Upper lobe of right lung (tissue), 1 donor: ENCODE measurements around the gene PLEKHA7. TPM values are rescaled to one million over a fixed set of nuclear protein-coding genes. Genes with fewer than 3 reads are reported as not detected.

ENCODE experiments used
- ATAC-seq: fragments of 200-7000 bp; cut with Tn5 transposase; one replicate; pipeline ENCODE4 v1.9.1; 2020; ENCODE audit warnings: mild to moderate bottlenecking, moderate library complexity
- DNase-seq: peaks from one replicate; pipeline ENCODE4 v3.0.0-alpha.2; 2020
- H3K27ac ChIP-seq: fragments of 200-600 bp; one replicate; pipeline ENCODE4 v1.8.0; 2022
- H3K27me3 ChIP-seq: fragments of 200-600 bp; one replicate; pipeline ENCODE4 v1.8.0; 2022; ENCODE audit warnings: mild to moderate bottlenecking
- H3K36me3 ChIP-seq: fragments of 200-600 bp; one replicate; pipeline ENCODE4 v1.8.0; 2022
- H3K4me1 ChIP-seq: fragments of 200-600 bp; one replicate; pipeline ENCODE4 v1.8.0; 2022
- H3K4me3 ChIP-seq: fragments of 200-600 bp; one replicate; pipeline ENCODE4 v1.8.0; 2022; ENCODE audit warnings: mild to moderate bottlenecking
- H3K9me3 ChIP-seq: fragments of 200-600 bp; one replicate; pipeline ENCODE4 v1.8.0; 2022
- intact Hi-C: fragments of 100-400 bp; cut with DNase I; formaldehyde crosslinking; loops from one replicate; pipeline ENCODE4 v1.11.0; 2022
- total RNA-seq: library from RNA; stranded (reverse); fragmentation: NEBNext Ultra II Directional; extraction: Animal tissue kit (Norgen Biotek cat#: 25700); gene quantifications from one replicate; pipeline ENCODE4 v1.2.1, GENCODE V29; 2021
- TF ChIP-seq, protein P1 (sequence below): fragments of 200-600 bp; IDR thresholded peaks from one replicate; pipeline ENCODE4 v1.8.0; 2022; ENCODE audit warnings: antibody characterized with exemption
- donor health status: DM: no; HTN: yes; CAD: no; lungs with severe emphysema.

PLEKHA7 gene
- total RNA-seq, 1 donor from 2014 or later: 43.6 TPM

DNA sequence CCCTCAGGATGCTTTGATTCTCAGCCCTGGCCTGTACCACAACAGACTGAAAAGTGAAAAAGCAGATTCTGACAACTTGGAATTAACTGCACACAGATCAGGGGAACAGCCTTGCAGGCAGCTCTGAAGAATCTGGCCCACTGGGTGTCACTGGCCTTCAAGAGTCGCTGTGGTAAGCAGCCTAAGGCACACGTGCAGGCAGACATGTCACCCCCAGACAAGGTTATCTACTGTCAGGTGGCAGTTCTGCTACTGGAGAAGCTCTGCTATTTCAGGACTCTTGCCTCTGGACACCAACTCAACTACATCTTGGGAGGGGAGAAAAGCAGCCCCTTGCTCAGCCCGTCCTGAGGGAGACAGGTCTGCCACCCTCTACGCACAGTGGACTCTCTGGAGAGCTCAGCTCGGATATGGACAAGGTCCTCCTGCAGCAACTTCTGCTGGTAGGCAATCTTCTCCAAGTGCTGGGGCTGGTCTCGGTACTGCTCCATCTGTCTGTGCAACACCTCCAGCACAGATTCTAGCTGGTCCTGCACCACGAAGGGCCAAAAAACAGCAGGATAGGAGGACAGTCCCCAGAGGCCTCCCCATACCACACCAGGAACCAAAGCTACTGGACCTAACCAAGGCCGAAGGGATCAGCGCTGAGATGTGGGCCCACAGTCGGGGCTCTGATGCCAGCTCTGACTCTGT lies 212.8 kb downstream of the PLEKHA7 start:
- intact Hi-C loops: no loop called here
- no peak overlapping the region for H3K4me3 ChIP-seq
- DNase-seq (no peak), ATAC-seq (no peak)
- TF ChIP-seq, protein P1, sequence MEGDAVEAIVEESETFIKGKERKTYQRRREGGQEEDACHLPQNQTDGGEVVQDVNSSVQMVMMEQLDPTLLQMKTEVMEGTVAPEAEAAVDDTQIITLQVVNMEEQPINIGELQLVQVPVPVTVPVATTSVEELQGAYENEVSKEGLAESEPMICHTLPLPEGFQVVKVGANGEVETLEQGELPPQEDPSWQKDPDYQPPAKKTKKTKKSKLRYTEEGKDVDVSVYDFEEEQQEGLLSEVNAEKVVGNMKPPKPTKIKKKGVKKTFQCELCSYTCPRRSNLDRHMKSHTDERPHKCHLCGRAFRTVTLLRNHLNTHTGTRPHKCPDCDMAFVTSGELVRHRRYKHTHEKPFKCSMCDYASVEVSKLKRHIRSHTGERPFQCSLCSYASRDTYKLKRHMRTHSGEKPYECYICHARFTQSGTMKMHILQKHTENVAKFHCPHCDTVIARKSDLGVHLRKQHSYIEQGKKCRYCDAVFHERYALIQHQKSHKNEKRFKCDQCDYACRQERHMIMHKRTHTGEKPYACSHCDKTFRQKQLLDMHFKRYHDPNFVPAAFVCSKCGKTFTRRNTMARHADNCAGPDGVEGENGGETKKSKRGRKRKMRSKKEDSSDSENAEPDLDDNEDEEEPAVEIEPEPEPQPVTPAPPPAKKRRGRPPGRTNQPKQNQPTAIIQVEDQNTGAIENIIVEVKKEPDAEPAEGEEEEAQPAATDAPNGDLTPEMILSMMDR: no peak
- H3K4me1 ChIP-seq: peaks cover 14% of the 10 kb centered on the region
- H3K36me3 ChIP-seq: no peaks in the 10 kb centered on the region
- H3K27me3 ChIP-seq: no peaks in the 10 kb centered on the region
- no peaks in the 10 kb centered on the region for H3K9me3 ChIP-seq
- H3K27ac ChIP-seq: no peak overlapping the region

DNA sequence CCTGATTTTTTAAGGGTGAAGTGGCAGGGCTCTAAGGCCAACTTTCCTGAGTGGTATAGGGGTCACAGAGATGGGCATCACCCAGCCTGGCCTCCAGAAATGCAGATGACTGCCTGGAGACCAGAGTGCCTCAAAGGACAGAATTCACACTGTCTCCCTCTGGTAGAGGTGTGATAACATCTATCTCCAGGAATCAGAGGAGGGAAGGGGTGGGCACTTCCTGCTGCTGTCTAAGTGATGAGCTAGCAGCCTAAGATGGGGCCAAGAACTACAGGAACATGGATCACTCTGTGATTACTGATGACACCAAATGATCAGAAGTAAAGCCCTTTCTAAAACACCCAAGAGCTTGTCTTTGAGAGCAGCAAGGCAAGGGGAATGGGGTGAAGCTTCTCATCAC lies 213.8 kb downstream of the PLEKHA7 start:
- Histone ChIP-seq H3K4me3 (no peak overlapping the region), H3K27ac (no peak overlapping the region), H3K36me3 (no peaks in the 10 kb centered on the region), H3K9me3 (no peaks in the 10 kb centered on the region), H3K27me3 (no peaks in the 10 kb centered on the region), H3K4me1 (peaks cover 5% of the 10 kb centered on the region)
- DNase-seq (no peak), ATAC-seq (no peak)
- intact Hi-C loops: no loop called here
- TF ChIP-seq, protein P1: no peak

DNA sequence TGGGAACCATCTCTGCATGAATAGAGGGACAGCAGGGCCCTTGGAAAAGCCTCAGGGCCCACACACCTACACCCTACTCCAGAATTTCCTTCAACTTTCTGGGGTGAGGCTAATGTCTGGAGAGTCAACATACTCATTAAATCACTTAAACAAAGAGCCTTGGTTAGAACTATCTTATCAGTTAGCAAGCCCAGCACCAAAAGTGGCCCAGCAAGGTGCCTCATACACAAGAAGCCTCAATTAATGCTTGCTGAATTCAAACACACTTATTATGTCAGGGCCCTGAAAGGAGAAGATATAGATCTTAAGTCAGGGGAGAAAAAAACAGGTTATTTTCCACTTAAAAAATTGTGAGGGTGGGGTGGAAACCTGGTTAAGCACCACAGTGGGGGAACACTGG lies 214.3 kb downstream of the PLEKHA7 start:
- no peak overlapping the region for H3K27ac ChIP-seq
- no peak overlapping the region for H3K4me3 ChIP-seq
- H3K36me3 ChIP-seq: no peaks in the 10 kb centered on the region
- ATAC-seq: no peak
- H3K9me3 ChIP-seq: no peaks in the 10 kb centered on the region
- no peak for DNase-seq
- no peaks in the 10 kb centered on the region for H3K27me3 ChIP-seq
- intact Hi-C loops: no loop called here
- TF ChIP-seq, protein P1: no peak
- peaks cover 5% of the 10 kb centered on the region for H3K4me1 ChIP-seq

DNA sequence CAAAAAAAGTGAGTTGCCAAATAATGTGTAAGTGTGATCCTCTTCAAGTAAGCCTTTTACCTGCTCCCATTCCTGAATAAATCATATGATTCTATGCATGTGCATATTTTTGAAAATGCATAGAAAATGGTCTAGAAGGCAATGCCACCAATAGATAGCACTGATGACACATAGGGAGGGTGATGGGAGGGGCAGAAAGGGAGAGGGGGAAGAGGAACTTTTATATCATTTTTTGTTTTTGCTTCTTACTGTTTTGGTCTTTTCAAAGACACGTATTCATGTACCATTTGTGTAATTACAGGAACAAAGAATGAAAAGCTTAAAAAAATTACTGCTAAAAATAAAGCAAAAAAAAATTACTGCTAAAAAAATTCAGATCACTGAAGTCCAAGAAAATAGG lies 215.0 kb downstream of the PLEKHA7 start:
- H3K9me3 ChIP-seq: no peaks in the 10 kb centered on the region
- intact Hi-C loops: no loop called here
- TF ChIP-seq, protein P1: no peak
- no peak overlapping the region for H3K27ac ChIP-seq
- no peak for ATAC-seq
- no peaks in the 10 kb centered on the region for H3K27me3 ChIP-seq
- peaks cover 4% of the 10 kb centered on the region for H3K4me1 ChIP-seq
- no peak overlapping the region for H3K4me3 ChIP-seq
- no peak for DNase-seq
- H3K36me3 ChIP-seq: no peaks in the 10 kb centered on the region

DNA sequence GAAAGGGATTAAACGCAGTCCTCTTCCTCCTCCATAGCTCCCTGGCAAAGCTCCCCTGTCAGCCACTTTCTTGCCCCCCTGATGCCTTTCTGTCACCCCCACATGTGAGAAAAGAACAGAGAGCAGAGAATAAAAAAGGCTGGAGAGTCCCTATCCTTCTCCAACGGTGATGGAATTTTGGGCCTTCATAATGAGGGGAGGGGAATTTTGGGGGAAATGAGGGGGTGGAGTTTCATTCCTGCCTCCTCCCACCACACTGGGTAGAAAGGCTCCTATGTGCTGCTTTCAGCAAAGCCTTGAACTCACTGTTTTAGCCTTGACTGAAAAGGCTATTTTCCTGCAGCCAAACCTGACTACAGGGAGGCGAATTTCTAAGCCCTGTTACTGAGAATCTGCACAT lies 216.4 kb downstream of the PLEKHA7 start:
- Histone ChIP-seq H3K4me1 (no peaks in the 10 kb centered on the region), H3K36me3 (no peaks in the 10 kb centered on the region), H3K9me3 (no peaks in the 10 kb centered on the region), H3K4me3 (no peak overlapping the region), H3K27me3 (no peaks in the 10 kb centered on the region), H3K27ac (no peak overlapping the region)
- intact Hi-C loops: no loop called here
- no peak for DNase-seq
- TF ChIP-seq, protein P1: no peak
- ATAC-seq: no peak

DNA sequence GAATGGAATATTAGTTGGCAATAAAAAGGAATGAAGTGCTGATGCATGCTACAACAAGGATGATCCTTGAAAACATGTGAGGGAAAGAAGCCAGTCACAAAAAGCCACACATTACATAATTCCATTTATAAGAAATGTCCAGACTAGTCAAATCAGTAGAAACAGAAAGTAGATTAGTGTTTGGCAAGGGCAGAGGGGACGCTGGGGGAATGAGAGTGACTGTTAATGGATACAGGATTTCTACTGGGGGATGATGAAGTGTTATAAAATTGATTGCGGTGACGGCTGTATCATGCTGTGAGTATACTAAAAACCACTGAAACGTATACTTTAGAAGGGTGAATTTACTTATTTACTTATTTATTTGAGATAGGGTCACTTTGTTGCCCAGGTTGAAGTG lies 217.9 kb downstream of the PLEKHA7 start:
- Histone ChIP-seq H3K27me3 (no peaks in the 10 kb centered on the region), H3K27ac (no peak overlapping the region), H3K4me3 (no peak overlapping the region), H3K9me3 (no peaks in the 10 kb centered on the region), H3K36me3 (no peaks in the 10 kb centered on the region), H3K4me1 (peaks cover 7% of the 10 kb centered on the region)
- TF ChIP-seq, protein P1: no peak
- intact Hi-C loops: no loop called here
- DNase-seq (no peak), ATAC-seq (no peak)
